Neural cell (in vitro differentiated cells): ENCODE results near the gene SLC16A3. TPM values are rescaled to one million over a fixed set of nuclear protein-coding genes. Genes with fewer than 3 reads are reported as not detected.

Source experiments
- H2AFZ ChIP-seq: fragments of 200-600, 300-800 bp; sonication (generic), shearing (Covaris generic); 2 replicates; pipeline ENCODE4 v1.6.0; 2014; ENCODE audit warnings: low read depth, mild to moderate bottlenecking, antibody characterized with exemption, low read length, moderate library complexity
- H3F3A ChIP-seq: fragments of 200-600 bp; shearing (Covaris generic); 2 replicates; pipeline ENCODE4 v1.6.1; 2016; ENCODE audit warnings: mild to moderate bottlenecking, moderate library complexity, mixed read lengths, antibody characterized with exemption, low read length; ENCODE audit not compliant: insufficient read depth, poor library complexity, severe bottlenecking
- H3K27ac ChIP-seq: fragments of 200-600, 300-800 bp; sonication (generic), shearing (Covaris generic); 2 replicates; pipeline ENCODE4 v1.5.1; 2014; ENCODE audit warnings: mild to moderate bottlenecking, low read length, moderate library complexity
- H3K27me3 ChIP-seq: fragments of 300-800, 200-600 bp; sonication (generic), shearing (Covaris generic); 2 replicates; pipeline ENCODE4 v1.6.0; 2014; ENCODE audit warnings: mild to moderate bottlenecking, low read depth, low read length, moderate library complexity; ENCODE audit not compliant: insufficient read depth
- H3K36me3 ChIP-seq: fragments of 300-800, 200-600 bp; sonication (generic), shearing (Covaris generic); 2 replicates; pipeline ENCODE4 v1.5.1; 2014; ENCODE audit warnings: mild to moderate bottlenecking, antibody characterized with exemption, low read length, moderate library complexity; ENCODE audit not compliant: insufficient read depth
- H3K4me2 ChIP-seq: fragments of 300-800, 200-600 bp; sonication (generic), shearing (Covaris generic); 2 replicates; pipeline ENCODE4 v1.6.0; 2014; ENCODE audit warnings: mild to moderate bottlenecking, low read length
- H3K4me3 ChIP-seq: fragments of 300-800, 200-600 bp; sonication (generic), shearing (Covaris generic); 2 replicates; pipeline ENCODE4 v1.5.1; 2014; ENCODE audit warnings: mild to moderate bottlenecking, low read length, moderate library complexity
- H3K79me2 ChIP-seq: fragments of 200-600 bp; shearing (Covaris generic); replicated peaks from 2 replicates; pipeline ENCODE4 v1.6.0; 2014; ENCODE audit warnings: mild to moderate bottlenecking, low read length, moderate library complexity; ENCODE audit not compliant: insufficient read depth
- H3K9ac ChIP-seq: fragments of 300-800, 200-600 bp; sonication (generic), shearing (Covaris generic); 2 replicates; pipeline ENCODE4 v1.6.1; 2016; ENCODE audit warnings: mild to moderate bottlenecking, low read length, mixed read lengths
- H3K9me2 ChIP-seq: fragments of 200-600 bp; shearing (Covaris generic); 2 replicates; pipeline ENCODE4 v1.6.1; 2016; ENCODE audit warnings: mild to moderate bottlenecking, low read length, mixed read lengths; ENCODE audit not compliant: insufficient read depth
- H3K9me3 ChIP-seq: fragments of 200-600, 300-800 bp; sonication (generic), shearing (Covaris generic); 2 replicates; pipeline ENCODE4 v1.6.1; 2016; ENCODE audit warnings: mild to moderate bottlenecking, mixed run types, low read length, moderate library complexity, mixed read lengths
- H4K20me1 ChIP-seq: fragments of 200-600 bp; shearing (Covaris generic); 2 replicates; pipeline ENCODE4 v1.6.1; 2016; ENCODE audit warnings: mild to moderate bottlenecking, mixed run types; ENCODE audit not compliant: insufficient read depth
- EP300 ChIP-seq: fragments of 450-650 bp; conservative IDR thresholded peaks from 2 replicates; pipeline ENCODE4 v1.6.1; 2014; ENCODE audit warnings: antibody characterized with exemption, mild to moderate bottlenecking, moderate library complexity; ENCODE audit not compliant: poor library complexity, severe bottlenecking
- EZH2 ChIP-seq: fragments of 200-600, 300-800 bp; shearing (Covaris generic), sonication (generic); IDR thresholded peaks from 2 replicates; pipeline ENCODE4 v1.6.1; 2014; ENCODE audit warnings: antibody characterized with exemption, low read length, borderline replicate concordance, mild to moderate bottlenecking; ENCODE audit not compliant: insufficient read depth, poor library complexity, severe bottlenecking
- MXI1 ChIP-seq: fragments of 450-650 bp; conservative IDR thresholded peaks from 2 replicates; pipeline ENCODE4 v1.6.1; 2014; ENCODE audit warnings: antibody characterized with exemption, mild to moderate bottlenecking; ENCODE audit not compliant: poor library complexity, severe bottlenecking
- POLR2AphosphoS5 ChIP-seq: IDR thresholded peaks from 2 replicates; pipeline ENCODE4 v1.6.1; 2012
- RAD21 ChIP-seq: fragments of 450-650 bp; conservative IDR thresholded peaks from 2 replicates; pipeline ENCODE4 v1.6.1; 2014; ENCODE audit warnings: antibody characterized with exemption, mild to moderate bottlenecking, moderate library complexity
- SMC3 ChIP-seq: fragments of 450-650 bp; conservative IDR thresholded peaks from 2 replicates; pipeline ENCODE4 v1.6.1; 2014; ENCODE audit warnings: antibody characterized with exemption, mild to moderate bottlenecking, moderate library complexity; ENCODE audit not compliant: poor library complexity
- TAF1 ChIP-seq: IDR thresholded peaks from 2 replicates; pipeline ENCODE4 v1.6.1; 2012; ENCODE audit warnings: low read depth
- polyA plus RNA-seq: library from polyadenylated mRNA; depleted of rRNA; stranded (reverse); fragments of >200 nt; gene quantifications from 2 replicates; pipeline ENCODE4 v1.2.3, GENCODE V29; 2014
- TF ChIP-seq, protein P1 (sequence below): IDR thresholded peaks from 2 replicates; pipeline ENCODE4 v1.6.1; 2012; ENCODE audit warnings: borderline replicate concordance
- TF ChIP-seq, protein P2 (sequence below): fragments of 450-650 bp; IDR thresholded peaks from 2 replicates; pipeline ENCODE4 v1.5.1; 2014; ENCODE audit warnings: antibody characterized with exemption, mild to moderate bottlenecking, moderate library complexity; ENCODE audit not compliant: poor library complexity, severe bottlenecking

The SLC16A3 gene
- polyA plus RNA-seq, 1 donor from 2014 or later: 0.56 TPM

DNA sequence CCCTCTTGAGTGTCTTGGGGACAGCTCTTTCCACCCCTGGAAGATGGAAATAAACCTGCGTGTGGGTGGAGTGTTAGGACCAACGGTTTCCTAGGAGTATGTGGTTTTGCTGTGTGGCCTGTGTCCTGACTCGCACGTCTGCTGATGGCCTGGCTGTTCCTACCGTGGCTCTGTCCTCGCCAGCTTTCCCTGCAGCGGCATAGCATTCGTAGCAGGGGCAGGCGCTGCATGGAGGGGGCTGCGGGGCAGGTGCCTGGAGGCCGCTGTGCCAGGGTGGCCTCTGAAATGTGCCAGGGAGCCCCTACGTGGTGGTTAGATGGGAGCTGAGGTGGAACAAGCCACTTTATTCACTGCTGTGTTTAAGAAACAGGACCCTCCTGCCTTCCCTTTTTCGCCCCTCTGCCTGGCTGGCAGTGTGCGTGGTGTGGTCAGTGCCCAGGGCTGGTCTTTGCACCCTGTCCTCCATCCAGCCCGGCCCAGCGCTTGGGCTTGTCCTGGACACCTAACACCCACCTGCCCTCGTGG is 10.6 kb downstream of the SLC16A3 start:
- Histone ChIP-seq H3K4me2 (no peak overlapping the region), H2AFZ (no peak overlapping the region), H3K27ac (no peak overlapping the region), H3K9me3 (no peaks in the 10 kb centered on the region), H3K9ac (no peak overlapping the region), H3F3A (no peaks in the 10 kb centered on the region), H3K79me2 (no peaks in the 10 kb centered on the region), H3K36me3 (no peaks in the 10 kb centered on the region), H3K9me2 (no peaks in the 10 kb centered on the region), H3K4me3 (no peak overlapping the region), H4K20me1 (peaks cover 6% of the 10 kb centered on the region), H3K27me3 (no peaks in the 10 kb centered on the region)
- TF ChIP-seq TAF1: no peak
- no peak for TF ChIP-seq SMC3
- no peak for TF ChIP-seq POLR2AphosphoS5
- TF ChIP-seq, protein P1, sequence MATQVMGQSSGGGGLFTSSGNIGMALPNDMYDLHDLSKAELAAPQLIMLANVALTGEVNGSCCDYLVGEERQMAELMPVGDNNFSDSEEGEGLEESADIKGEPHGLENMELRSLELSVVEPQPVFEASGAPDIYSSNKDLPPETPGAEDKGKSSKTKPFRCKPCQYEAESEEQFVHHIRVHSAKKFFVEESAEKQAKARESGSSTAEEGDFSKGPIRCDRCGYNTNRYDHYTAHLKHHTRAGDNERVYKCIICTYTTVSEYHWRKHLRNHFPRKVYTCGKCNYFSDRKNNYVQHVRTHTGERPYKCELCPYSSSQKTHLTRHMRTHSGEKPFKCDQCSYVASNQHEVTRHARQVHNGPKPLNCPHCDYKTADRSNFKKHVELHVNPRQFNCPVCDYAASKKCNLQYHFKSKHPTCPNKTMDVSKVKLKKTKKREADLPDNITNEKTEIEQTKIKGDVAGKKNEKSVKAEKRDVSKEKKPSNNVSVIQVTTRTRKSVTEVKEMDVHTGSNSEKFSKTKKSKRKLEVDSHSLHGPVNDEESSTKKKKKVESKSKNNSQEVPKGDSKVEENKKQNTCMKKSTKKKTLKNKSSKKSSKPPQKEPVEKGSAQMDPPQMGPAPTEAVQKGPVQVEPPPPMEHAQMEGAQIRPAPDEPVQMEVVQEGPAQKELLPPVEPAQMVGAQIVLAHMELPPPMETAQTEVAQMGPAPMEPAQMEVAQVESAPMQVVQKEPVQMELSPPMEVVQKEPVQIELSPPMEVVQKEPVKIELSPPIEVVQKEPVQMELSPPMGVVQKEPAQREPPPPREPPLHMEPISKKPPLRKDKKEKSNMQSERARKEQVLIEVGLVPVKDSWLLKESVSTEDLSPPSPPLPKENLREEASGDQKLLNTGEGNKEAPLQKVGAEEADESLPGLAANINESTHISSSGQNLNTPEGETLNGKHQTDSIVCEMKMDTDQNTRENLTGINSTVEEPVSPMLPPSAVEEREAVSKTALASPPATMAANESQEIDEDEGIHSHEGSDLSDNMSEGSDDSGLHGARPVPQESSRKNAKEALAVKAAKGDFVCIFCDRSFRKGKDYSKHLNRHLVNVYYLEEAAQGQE: no peak
- TF ChIP-seq EP300: no peak
- TF ChIP-seq MXI1: no peak
- TF ChIP-seq, protein P2, sequence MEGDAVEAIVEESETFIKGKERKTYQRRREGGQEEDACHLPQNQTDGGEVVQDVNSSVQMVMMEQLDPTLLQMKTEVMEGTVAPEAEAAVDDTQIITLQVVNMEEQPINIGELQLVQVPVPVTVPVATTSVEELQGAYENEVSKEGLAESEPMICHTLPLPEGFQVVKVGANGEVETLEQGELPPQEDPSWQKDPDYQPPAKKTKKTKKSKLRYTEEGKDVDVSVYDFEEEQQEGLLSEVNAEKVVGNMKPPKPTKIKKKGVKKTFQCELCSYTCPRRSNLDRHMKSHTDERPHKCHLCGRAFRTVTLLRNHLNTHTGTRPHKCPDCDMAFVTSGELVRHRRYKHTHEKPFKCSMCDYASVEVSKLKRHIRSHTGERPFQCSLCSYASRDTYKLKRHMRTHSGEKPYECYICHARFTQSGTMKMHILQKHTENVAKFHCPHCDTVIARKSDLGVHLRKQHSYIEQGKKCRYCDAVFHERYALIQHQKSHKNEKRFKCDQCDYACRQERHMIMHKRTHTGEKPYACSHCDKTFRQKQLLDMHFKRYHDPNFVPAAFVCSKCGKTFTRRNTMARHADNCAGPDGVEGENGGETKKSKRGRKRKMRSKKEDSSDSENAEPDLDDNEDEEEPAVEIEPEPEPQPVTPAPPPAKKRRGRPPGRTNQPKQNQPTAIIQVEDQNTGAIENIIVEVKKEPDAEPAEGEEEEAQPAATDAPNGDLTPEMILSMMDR: no peak
- TF ChIP-seq EZH2: no peak
- no peak for TF ChIP-seq RAD21

DNA sequence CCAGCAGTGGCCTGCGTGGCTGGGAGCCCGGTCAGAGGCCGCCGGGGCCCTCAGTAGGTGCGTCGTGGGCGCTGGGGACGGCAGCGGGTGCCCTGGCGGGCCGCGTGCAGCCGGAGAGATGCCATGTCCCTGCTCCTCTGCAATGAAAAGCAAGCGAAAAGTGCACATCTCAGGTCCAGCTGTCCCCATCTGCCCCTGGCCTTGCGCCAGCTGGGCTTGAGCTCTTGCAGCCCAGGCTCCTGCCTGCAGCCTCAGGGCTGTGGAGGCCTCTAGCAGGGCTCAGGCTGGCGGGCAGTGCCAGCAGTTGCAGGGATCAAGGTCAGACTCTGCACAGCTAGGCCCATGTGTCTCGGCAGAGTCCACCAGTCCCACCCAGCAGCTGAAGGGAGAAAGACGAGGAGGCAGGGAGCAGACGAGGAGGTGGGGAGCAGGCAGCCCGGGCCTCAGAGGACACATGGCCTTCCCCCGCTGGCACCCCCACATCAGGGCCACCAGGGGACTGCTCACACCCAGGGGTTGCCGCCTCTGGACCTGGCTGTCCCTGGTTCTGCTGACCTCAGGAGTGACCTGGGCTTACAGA is 11.2 kb downstream of the SLC16A3 start:
- no peak overlapping the region for H3K4me3 ChIP-seq
- no peak for TF ChIP-seq SMC3
- TF ChIP-seq, protein P2: no peak
- no peak for TF ChIP-seq EP300
- TF ChIP-seq, protein P1: no peak
- no peak for TF ChIP-seq RAD21
- no peak for TF ChIP-seq POLR2AphosphoS5
- TF ChIP-seq MXI1: no peak
- no peak for TF ChIP-seq EZH2
- TF ChIP-seq TAF1: no peak
- H3K9me2 ChIP-seq: no peaks in the 10 kb centered on the region
- no peaks in the 10 kb centered on the region for H3K27me3 ChIP-seq
- H4K20me1 ChIP-seq: peaks cover 6% of the 10 kb centered on the region
- no peak overlapping the region for H3K27ac ChIP-seq
- no peaks in the 10 kb centered on the region for H3K79me2 ChIP-seq
- H2AFZ ChIP-seq: no peak overlapping the region
- H3K36me3 ChIP-seq: no peaks in the 10 kb centered on the region
- no peaks in the 10 kb centered on the region for H3F3A ChIP-seq
- H3K4me2 ChIP-seq: no peak overlapping the region
- H3K9me3 ChIP-seq: no peaks in the 10 kb centered on the region
- H3K9ac ChIP-seq: no peak overlapping the region
